Endothelial cell of umbilical vein (primary cell): ENCODE results near the gene NDUFAF8. TPM values are rescaled to one million over a fixed set of nuclear protein-coding genes. Genes with fewer than 3 reads are reported as not detected.
A peak's percentile ranks its signal among the peaks of the same experiment; 100 is the strongest.

Source experiments
- BruUV-seq: library from RNA; stranded (reverse); fragments of 400-500 nt; replicated peaks from 2 replicates; lab custom pipeline; 2021; lab: Mats Ljungman, UMichigan
- CTCF ChIA-PET: fragments of 300-600, 350-600 bp; sonication (Branson Sonifier 250); formaldehyde crosslinking; loops from one replicate; lab custom pipeline; 2021; ENCODE audit warnings: antibody characterized with exemption, inconsistent platforms; lab: Charles Lee
- POLR2A ChIA-PET: fragments of 300-600, 350-600 bp; sonication (Branson Sonifier 250); formaldehyde crosslinking; loops from one replicate; lab custom pipeline; 2021; ENCODE audit warnings: antibody characterized with exemption, inconsistent platforms; lab: Charles Lee
- DNase-seq: peaks from one replicate; pipeline ENCODE4 v3.0.0-alpha.2; 2011; ENCODE audit warnings: low read depth, low spot score
- FAIRE-seq: peaks from 2 replicates; lab custom pipeline; 2011; peaks lifted over from hg19 to GRCh38; lab: Jason Lieb, UNC
- H2AFZ ChIP-seq: 2 replicates; pipeline ENCODE4 v1.6.0; 2012; ENCODE audit warnings: low read depth, low read length, control low read depth, inconsistent platforms
- H3K27ac ChIP-seq: 2 replicates; pipeline ENCODE4 v1.5.1; 2011; ENCODE audit warnings: low read depth, mild to moderate bottlenecking, control low read depth, low read length, moderate library complexity; ENCODE audit not compliant: insufficient read depth
- H3K27me3 ChIP-seq, 2 experiments: 2 replicates each; pipeline versions ENCODE4 v1.6.0 to v1.6.1; 2011; ENCODE audit warnings: low read length in 2 of 2, mixed read lengths in 1 of 2; ENCODE audit not compliant: control insufficient read depth in 2 of 2, insufficient read depth in 2 of 2
- H3K36me3 ChIP-seq, 2 experiments: 2 replicates in 1 of 2; 3 replicates in 1 of 2; pipeline ENCODE4 v1.5.1; 2011; ENCODE audit warnings: low read length in 2 of 2, mild to moderate bottlenecking in 1 of 2, moderate library complexity in 1 of 2; ENCODE audit not compliant: control insufficient read depth in 2 of 2, insufficient read depth in 2 of 2; ENCODE audit errors: extremely low read depth in 1 of 2
- H3K4me1 ChIP-seq: 3 replicates; pipeline ENCODE4 v1.5.1; 2011; ENCODE audit warnings: mild to moderate bottlenecking, low read length; ENCODE audit not compliant: control insufficient read depth, insufficient read depth; ENCODE audit errors: extremely low read depth
- H3K4me2 ChIP-seq: 2 replicates; pipeline ENCODE4 v1.6.1; 2011; ENCODE audit warnings: low read length, control low read depth, mixed read lengths; ENCODE audit not compliant: insufficient read depth
- H3K4me3 ChIP-seq, 3 experiments: fragments of 200-600 bp in 1 of 3; sonication (generic), shearing (Covaris generic) in 1 of 3; replicated peaks in 1 of 3; 2 replicates each; pipeline ENCODE4 v1.5.1; 2011 to 2016; ENCODE audit warnings: control low read depth in 3 of 3, low read length in 3 of 3, mild to moderate bottlenecking in 2 of 3, inconsistent platforms in 1 of 3, low read depth in 1 of 3, moderate library complexity in 1 of 3; ENCODE audit not compliant: insufficient read depth in 1 of 3
- H3K79me2 ChIP-seq: 2 replicates; pipeline ENCODE4 v1.6.0; 2012; ENCODE audit warnings: low read length, inconsistent platforms; ENCODE audit not compliant: control insufficient read depth, insufficient read depth
- H3K9ac ChIP-seq: replicated peaks from 2 replicates; pipeline ENCODE3; 2011; ENCODE audit warnings: low read length, control low read depth; ENCODE audit not compliant: insufficient read depth; ENCODE audit errors: extremely low read depth
- H3K9me1 ChIP-seq: replicated peaks from 3 replicates; pipeline ENCODE4 v1.6.0; 2011; ENCODE audit warnings: mild to moderate bottlenecking, low read length; ENCODE audit not compliant: control insufficient read depth, insufficient read depth; ENCODE audit errors: extremely low read depth
- H3K9me3 ChIP-seq: replicated peaks from 2 replicates; pipeline ENCODE4 v1.5.1; 2012; ENCODE audit warnings: low read length, inconsistent platforms; ENCODE audit not compliant: control insufficient read depth, insufficient read depth
- H4K20me1 ChIP-seq: replicated peaks from 2 replicates; pipeline ENCODE3; 2011; ENCODE audit warnings: mild to moderate bottlenecking, low read length; ENCODE audit not compliant: control insufficient read depth, insufficient read depth; ENCODE audit errors: extremely low read depth
- CTCF ChIP-seq, 2 donors: IDR thresholded peaks; 1 replicate in 1 of 2; 2 replicates in 1 of 2; pipeline ENCODE4 v1.5.1; 2011; ENCODE audit warnings: low read length in 2 of 2, mild to moderate bottlenecking in 2 of 2, moderate library complexity in 2 of 2, control low read depth in 1 of 2, inconsistent platforms in 1 of 2, low read depth in 1 of 2; ENCODE audit not compliant: insufficient read depth in 1 of 2; ENCODE audit errors: extremely low read depth in 1 of 2
- EZH2 ChIP-seq: IDR thresholded peaks from 2 replicates; pipeline ENCODE4 v1.6.1; 2012; ENCODE audit warnings: borderline replicate concordance, low read depth, mild to moderate bottlenecking, moderate library complexity, low read length, inconsistent platforms; ENCODE audit not compliant: severe bottlenecking
- FOS ChIP-seq: IDR thresholded peaks from 2 replicates; pipeline ENCODE4 v1.6.1; 2011; ENCODE audit warnings: mild to moderate bottlenecking, low read length, moderate library complexity, borderline replicate concordance; ENCODE audit not compliant: insufficient read depth
- GATA2 ChIP-seq: IDR thresholded peaks from 2 replicates; pipeline ENCODE4 v1.7.0; 2011; ENCODE audit warnings: low read depth, mild to moderate bottlenecking, moderate library complexity, mixed read lengths, low read length; ENCODE audit not compliant: insufficient read length, insufficient read depth
- JUN ChIP-seq: IDR thresholded peaks from 2 replicates; pipeline ENCODE4 v1.6.1; 2011; ENCODE audit warnings: borderline replicate concordance, low read depth; ENCODE audit not compliant: insufficient read length, insufficient read depth
- MAX ChIP-seq: IDR thresholded peaks from 2 replicates; pipeline ENCODE4 v1.6.1; 2011; ENCODE audit not compliant: insufficient read depth, insufficient read length
- MYC ChIP-seq: IDR thresholded peaks from one replicate; pipeline ENCODE4 v1.6.1; 2011; ENCODE audit warnings: mild to moderate bottlenecking, low read depth, low read length
- POLR2A ChIP-seq: IDR thresholded peaks from 2 replicates; pipeline ENCODE4 v1.6.1; 2012; ENCODE audit warnings: low read depth, mild to moderate bottlenecking, control low read depth, low read length
- POLR2AphosphoS5 ChIP-seq: IDR thresholded peaks from 2 replicates; pipeline ENCODE4 v1.6.1; 2012; ENCODE audit warnings: low read depth, mild to moderate bottlenecking, control low read depth, low read length, moderate library complexity; ENCODE audit not compliant: insufficient read depth
- dilution Hi-C: fragments of 300-500 bp; cut with MboI; formaldehyde crosslinking; loops from one replicate; pipeline ENCODE4 v1.15.0; 2019; ENCODE audit warnings: low sequenced_read_pairs; ENCODE audit not compliant: extremely low pct_ligation_motif_present
- intact Hi-C: fragments of 100-400 bp; cut with micrococcal nuclease; formaldehyde crosslinking; loops from one replicate; pipeline ENCODE4 v1.10.0; 2022
- polyA plus RNA-seq, 4 experiments: library from polyadenylated mRNA; depleted of rRNA in 3 of 4; stranded (reverse) in 3 of 4; unstranded in 1 of 4; fragments of >200 nt; gene quantifications; 2 replicates each; pipeline versions ENCODE4 v1.2.1 to v1.2.3, GENCODE V29; 2011 to 2012; ENCODE audit warnings: missing spikeins in 1 of 4
- total RNA-seq: library from RNA; stranded (reverse); gene quantifications from 2 replicates; pipeline ENCODE4 v1.2.3, GENCODE V29; 2021

NDUFAF8 gene
- total and polyA plus RNA-seq, 2 donors (not counting 3 experiments of a cell fraction or from before 2014, with no cell fraction given), result 61.5 to 83.9 TPM

- H3K27ac ChIP-seq, result no peak overlapping the region
- no TSS peak for BruUV-seq
- no peak for TF ChIP-seq JUN
- TF ChIP-seq GATA2, result no peak
- no peak for TF ChIP-seq POLR2A
- no peak for TF ChIP-seq POLR2AphosphoS5
- TF ChIP-seq MAX, result no peak
- TF ChIP-seq EZH2, result no peak
- H3K9me1 ChIP-seq, result no peaks in the 10 kb centered on the region
- POLR2A ChIA-PET, result no interaction called here
- no peaks in the 10 kb centered on the region for H3K79me2 ChIP-seq
- intact Hi-C loops, result no loop called here
- no peak for FAIRE-seq
- H3K27me3 ChIP-seq, result no peaks in the 10 kb centered on the region
- no peaks in the 10 kb centered on the region for H4K20me1 ChIP-seq
- H3K4me2 ChIP-seq, result no peak overlapping the region
- CTCF ChIA-PET, result no interaction called here
- no peak overlapping the region for H2AFZ ChIP-seq
- peaks cover 12% of the 10 kb centered on the region for H3K4me1 ChIP-seq
- dilution Hi-C loops, result no loop called here
- H3K36me3 ChIP-seq, result peaks cover 4 to 43% of the 10 kb centered on the region in 2 experiments
- no peak for DNase-seq
- H3K9ac ChIP-seq, result no peak overlapping the region
- no peaks in the 10 kb centered on the region for H3K9me3 ChIP-seq
- no peak overlapping the region for H3K4me3 ChIP-seq
Measured at GRCh38 chr17:81265576-81265975, 26.5 kb downstream of the NDUFAF8 start.

- TF ChIP-seq FOS (no peak), JUN (no peak), MAX (no peak), POLR2AphosphoS5 (no peak), GATA2 (no peak), POLR2A (no peak), CTCF (IDR thresholded peaks at IDR 0.05; ENCODE audit: extremely low read depth in 1 of 2, insufficient read depth in 1 of 2, low read depth in 1 of 2, low read length in 2 of 2) (no peak), EZH2 (no peak), MYC (no peak)
- Histone ChIP-seq H3K4me3 (no peak overlapping the region), H3K4me2 (peak overlapping the region; percentile 25), H3K9me3 (no peaks in the 10 kb centered on the region), H3K9ac (no peak overlapping the region), H3K36me3 (peaks cover 6 to 35% of the 10 kb centered on the region in 2 experiments), H3K9me1 (no peaks in the 10 kb centered on the region), H3K79me2 (no peaks in the 10 kb centered on the region), H3K27ac (peak overlapping the region; percentile 19), H3K4me1 (peaks cover 12% of the 10 kb centered on the region), H4K20me1 (no peaks in the 10 kb centered on the region), H2AFZ (no peak overlapping the region), H3K27me3 (no peaks in the 10 kb centered on the region)
- ChIA-PET POLR2A (no interaction called here), CTCF (interaction anchor here (0.7 to 1.1 kb wide), 3 partner anchors 13 to 270 kb away, joined by 3 to 4 read pairs (median 3); no protein-coding TSS in a partner anchor)
- BruUV-seq, result no TSS peak
- intact Hi-C loops, result no loop called here
- DNase-seq, result peak; percentile 31
- dilution Hi-C loops, result no loop called here
- FAIRE-seq, result peak; percentile 44
Measured at GRCh38 chr17:81267390-81268067, 28.4 kb downstream of the NDUFAF8 start.
